Islet precursor cell (in vitro differentiated cells): ENCODE measurements around the gene DNAJC6.
"Not testable (repeated sequence)": the region's sequence is repeated elsewhere in the genome, so short reads cannot be mapped to it uniquely, and the experiment has no call there.

Experiments used
- DNase-seq: peaks from one replicate; pipeline ENCODE4 v3.0.0-alpha.2; 2018

Gene DNAJC6

GRCh38 chr1:65309304-65310077 is at the start of gene DNAJC6:
Gene DNAJC6 (plus strand): TSS chr1:65309543. CDS start chr1:65309746, 203 bp downstream.
- DNase-seq, result peak; percentile 90

DNA sequence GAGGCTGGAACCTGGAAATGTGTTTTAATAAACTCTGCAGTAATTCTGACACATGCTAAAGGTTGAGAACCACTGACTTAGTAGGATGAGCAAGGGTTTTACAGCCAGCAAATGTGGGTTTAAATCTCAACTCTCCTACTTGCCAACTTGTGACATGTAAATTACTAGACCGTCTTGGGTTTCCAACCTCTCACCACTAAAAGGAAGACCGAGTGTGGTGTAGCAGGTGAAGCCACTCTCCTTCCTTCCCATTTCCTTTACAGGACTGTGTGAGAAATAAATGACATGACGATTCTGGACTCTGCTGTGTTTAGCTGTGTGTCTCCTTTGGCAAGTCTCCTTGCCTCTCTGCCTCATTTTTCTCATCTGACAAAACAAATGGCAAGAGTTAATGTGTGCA is 49.5 kb upstream of the DNAJC6 start:
- DNase-seq, result no peak

GRCh38 chr1:65260851-65261473 is 48.4 kb upstream of the DNAJC6 start:
- peak; percentile 87 for DNase-seq

- DNase-seq, result no peak
Observed at GRCh38 chr1:65263286-65263685, 46.1 kb upstream of the DNAJC6 start.

DNA sequence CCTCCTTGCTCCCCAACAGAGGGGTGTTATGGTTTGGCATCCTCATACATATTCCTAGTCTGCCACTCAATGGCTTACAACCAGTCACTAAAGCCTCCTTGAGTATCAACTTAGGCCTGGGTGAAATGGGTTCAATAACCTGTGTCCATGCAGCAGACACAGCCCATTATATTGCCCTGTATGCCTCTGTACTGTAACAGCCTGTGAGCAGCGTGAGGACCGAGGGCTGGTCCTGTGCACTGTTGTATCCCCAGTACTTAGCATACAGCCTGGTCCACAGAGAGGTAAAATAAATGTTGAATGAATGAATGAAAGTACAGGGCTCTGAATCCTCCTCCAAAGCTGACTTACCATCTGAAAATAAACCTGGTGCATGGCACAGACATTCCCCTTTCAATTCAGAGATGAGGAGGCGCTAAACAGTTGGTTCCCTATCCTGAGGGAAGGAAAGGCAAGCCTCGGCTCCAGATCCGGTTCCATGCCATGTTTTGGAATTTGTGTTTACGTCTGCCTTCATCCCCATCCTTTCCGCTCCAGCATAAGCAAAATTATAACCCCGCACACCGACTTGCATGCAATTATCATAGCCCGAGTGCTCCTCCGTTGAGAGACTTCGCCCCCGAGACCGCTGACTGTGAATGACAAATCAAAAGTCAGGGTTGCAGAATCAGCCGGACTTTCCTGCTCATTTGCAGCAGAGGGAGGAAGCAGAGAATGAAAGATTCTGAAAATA is 45.0 kb upstream of the DNAJC6 start:
- DNase-seq, result peak; percentile 69

DNA sequence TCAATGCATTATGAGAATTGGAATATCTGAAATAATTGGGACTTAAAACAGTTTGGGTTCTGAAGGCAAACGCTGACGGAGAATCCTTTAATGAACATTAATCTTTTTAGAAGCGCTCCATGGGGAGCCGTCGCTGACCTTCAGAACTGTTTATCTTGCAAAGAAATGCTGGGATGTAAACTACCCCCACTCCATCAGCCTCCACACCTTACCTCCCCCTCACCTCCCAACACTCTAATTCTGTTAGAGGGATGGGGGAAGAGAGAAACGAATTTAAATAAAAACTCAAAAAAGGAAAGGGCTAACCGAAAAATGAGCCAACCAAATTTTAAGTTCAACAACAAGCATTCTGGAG is 44.1 kb upstream of the DNAJC6 start:
- no peak for DNase-seq

DNA sequence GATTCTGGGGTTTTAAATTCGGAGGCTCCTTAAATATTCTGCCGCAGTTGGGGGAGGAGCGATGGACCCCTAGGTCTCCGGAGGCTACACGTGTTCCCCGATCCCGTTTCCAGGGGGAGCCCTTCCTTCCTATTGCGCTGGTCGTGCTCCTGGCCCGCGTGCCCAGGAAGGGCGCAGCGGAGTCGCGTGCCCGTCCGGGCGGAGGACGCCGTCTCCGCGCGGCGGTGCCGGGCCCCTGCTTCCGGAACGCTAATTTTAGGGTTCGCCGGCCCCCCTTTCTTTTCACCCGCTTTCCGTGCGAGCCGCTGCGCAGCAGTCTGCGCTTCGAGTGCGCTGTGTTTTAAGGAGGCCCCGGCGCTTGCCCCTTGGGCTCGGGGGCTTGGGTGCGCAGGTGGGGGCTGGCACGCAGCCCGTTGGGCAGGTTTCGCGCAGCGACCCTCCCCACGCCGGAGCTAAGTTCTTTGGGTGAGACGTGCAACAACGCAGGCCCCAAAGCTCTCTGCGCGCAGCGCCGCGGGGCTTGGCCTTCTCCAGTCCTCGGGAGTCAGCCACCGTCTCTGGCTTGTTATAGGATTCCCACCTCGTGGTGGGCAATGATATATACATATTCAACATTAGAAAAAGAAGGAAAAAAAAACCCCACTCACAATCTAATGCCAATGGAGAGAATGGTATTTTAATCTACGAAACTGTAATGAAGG is 43.5 kb upstream of the DNAJC6 start:
- DNase-seq, result peak; percentile 73

DNA sequence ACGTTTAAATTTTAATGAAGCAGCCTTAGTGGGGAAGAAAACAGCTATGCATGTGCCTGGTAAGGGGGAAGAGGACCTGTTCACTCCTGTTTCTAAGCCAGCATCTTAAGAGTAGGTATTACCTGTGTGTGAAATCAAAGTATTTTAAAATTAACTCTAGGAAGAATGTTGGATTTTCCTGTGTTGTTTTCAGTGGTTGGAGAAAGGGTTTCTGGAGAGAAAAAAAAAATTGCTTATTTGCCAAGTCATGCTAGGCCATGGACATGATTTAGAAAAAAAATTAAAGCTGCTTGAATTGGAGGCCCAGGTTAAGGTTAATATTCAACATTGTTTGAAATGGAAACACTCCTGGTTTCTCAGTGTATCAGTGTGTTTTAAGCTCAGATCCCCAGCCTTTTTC is 42.9 kb upstream of the DNAJC6 start:
- no peak for DNase-seq

DNA sequence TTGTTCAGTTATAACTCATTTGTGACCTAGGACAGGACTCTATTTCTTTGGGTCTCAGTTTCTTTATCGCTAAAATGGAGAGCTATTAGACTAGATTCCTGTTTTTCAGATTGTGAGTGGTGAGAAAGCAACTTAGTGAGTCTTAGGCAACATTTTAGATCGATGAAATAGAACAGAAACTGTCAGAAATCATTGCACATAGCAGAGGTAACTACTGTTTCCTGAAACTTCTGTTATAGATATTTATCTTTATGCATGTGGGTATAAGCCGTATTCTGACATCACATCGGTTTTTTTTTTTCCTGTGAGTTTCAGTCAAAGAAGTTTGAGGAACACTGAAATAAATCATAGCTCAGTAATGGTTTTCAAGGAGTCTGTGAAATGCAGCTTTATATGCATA is 42.1 kb upstream of the DNAJC6 start:
- no peak for DNase-seq

DNA sequence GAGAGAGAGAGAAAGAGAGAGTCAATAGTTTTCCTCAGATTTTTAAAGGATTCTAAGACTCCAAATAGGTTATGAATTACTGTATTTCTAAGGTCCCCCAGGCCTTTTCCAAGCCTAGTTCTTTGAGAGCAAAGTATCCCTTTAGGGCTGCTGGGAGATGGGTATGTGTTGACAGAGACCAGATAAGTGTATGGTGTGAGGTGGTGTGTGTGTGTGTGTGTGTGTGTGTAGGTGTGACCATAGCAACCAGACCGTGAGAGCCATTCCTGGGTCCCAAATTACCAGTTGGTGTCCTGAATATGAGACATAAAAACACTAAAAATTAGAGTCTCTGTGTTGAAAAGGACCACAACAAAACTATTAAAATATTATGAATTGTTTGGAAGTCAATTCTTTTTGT is 41.7 kb upstream of the DNAJC6 start:
- DNase-seq, result peak; percentile 69

DNA sequence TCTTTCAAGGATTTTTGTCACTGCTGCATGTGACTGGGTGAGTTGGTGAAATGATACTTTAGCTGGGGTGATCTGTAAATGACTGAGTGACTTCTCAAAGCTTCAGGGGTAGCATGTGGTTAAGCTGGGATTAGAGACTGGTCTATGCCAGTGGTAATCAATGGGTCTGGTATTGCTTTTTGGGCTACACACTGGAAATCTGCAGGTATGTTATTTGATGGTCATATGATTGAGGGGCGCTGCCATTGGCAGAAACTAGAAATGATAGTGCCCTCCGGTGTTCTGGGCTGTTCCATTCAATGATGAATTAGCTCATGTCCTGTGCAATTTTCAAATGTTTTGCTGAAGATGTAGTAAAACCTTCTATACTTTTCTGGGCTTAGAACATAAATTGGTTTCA is 39.7 kb upstream of the DNAJC6 start:
- DNase-seq, result no peak

DNA sequence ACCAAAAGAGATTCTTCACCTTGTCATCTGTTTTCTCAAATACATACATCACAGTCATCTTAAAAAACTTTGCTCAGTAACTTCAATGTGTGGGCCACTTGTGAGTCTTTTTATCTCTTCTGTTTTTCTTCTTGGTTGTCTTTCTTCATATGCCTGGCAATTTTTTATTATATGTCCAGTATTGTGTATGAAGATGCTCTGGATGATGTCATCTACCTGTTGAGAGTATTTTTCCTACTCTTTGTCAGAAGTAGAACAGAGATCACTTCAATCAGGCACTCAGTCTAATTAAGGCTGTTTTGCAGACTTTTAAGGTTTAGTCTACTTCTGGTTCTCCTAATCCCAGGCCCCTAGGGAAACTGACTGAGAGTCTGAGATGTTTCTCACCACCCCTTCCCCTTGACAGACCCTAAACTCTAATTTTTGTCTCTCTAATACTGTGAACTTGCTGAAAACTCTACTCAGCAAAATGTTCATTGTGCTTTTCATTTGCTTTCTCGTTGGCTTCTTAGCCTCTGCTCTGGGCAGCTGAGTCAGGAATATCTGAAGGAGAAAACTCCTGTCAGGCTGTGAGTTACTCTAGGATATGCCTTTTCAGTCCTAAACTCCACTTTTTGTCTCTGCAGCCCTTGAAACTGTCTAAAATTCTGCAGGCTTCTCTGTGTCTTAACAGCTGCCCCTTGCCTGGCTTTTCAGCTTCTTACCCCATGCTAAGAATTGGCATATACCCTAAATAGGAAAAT is 33.0 kb upstream of the DNAJC6 start:
- DNase-seq, result no peak

DNA sequence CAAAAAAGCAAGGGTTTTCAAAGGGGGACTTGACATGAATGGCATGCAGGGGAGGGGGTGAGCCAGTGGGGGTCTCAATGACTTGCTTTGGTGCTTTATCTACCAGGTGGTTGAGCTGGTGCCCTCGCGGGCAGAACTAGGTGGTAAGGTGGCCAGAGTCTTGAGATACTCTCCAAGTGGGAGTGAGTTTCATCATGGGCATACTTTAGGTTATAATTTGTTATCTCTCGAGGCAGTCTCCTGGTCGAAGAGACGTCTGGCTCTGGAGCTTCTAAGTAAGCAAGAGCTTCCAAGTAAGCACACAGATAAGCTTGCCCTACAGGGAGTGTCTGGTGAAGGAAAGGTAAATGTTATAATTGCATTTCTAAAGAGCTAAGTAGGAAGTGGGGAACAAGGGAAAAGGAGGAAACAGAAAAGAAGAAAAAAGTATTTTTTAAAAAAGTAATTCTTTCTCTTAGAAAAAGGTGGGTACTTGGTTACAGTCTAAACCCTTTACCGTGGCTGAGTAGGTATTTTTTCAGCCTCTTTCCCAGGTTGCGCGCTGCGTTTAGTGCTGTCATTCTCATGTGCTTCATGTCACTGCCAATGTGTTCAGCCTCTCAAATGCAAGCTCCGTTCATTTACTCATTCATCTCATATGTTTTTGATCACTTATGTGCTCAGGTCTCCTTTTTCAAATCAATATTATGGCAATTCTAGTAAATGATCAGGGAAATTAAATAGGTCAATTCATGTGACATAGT is 31.6 kb upstream of the DNAJC6 start:
- no peak for DNase-seq

GRCh38 chr1:65278376-65279069 is 30.8 kb upstream of the DNAJC6 start:
- peak; percentile 77 for DNase-seq

GRCh38 chr1:65279070-65279779 is 30.1 kb upstream of the DNAJC6 start:
- DNase-seq, result no peak

GRCh38 chr1:65281846-65282245 is 27.5 kb upstream of the DNAJC6 start:
- DNase-seq, result no peak

GRCh38 chr1:65284229-65284628 is 25.1 kb upstream of the DNAJC6 start:
- no peak for DNase-seq

- DNase-seq, result no peak
Observed at GRCh38 chr1:65289449-65289848, 19.9 kb upstream of the DNAJC6 start.

GRCh38 chr1:65291818-65292217 is 17.5 kb upstream of the DNAJC6 start:
- not testable (repeated sequence) for DNase-seq

GRCh38 chr1:65292861-65293593 is 16.3 kb upstream of the DNAJC6 start:
- no peak for DNase-seq
